Tibial artery (tissue), 4 donors: ENCODE data around the gene PCBP4.

Experiments
- DNase-seq, 2 donors: peaks; one replicate each; pipeline ENCODE4 v3.0.0-alpha.2; 2019
- H3K27ac ChIP-seq, 2 donors: fragments of 200-600 bp; sonication (generic) in 1 of 2; 1 replicate in 1 of 2; 2 replicates in 1 of 2; pipeline ENCODE4 v1.5.1; 2018 to 2019; ENCODE audit warnings: mild to moderate bottlenecking in 1 of 2
- H3K27me3 ChIP-seq, 2 donors: fragments of 200-600 bp; sonication (generic) in 1 of 2; one replicate each; pipeline versions ENCODE4 v1.5.1 to v1.6.0; 2016 to 2019
- H3K36me3 ChIP-seq, 3 donors: fragments of 200-600 bp; sonication (generic) in 2 of 3; one replicate each; pipeline ENCODE4 v1.5.1; 2016 to 2019; ENCODE audit warnings: mild to moderate bottlenecking in 2 of 3
- H3K4me1 ChIP-seq, 4 donors: fragments of 200-600 bp; sonication (generic) in 2 of 4; 1 replicate in 3 of 4; 2 replicates in 1 of 4; pipeline ENCODE4 v1.5.1; 2016 to 2019
- H3K4me3 ChIP-seq, 2 donors: fragments of 200-600 bp; sonication (generic) in 1 of 2; 1 replicate in 1 of 2; 2 replicates in 1 of 2; pipeline ENCODE4 v1.5.1; 2018 to 2019; ENCODE audit warnings: mild to moderate bottlenecking in 2 of 2
- H3K9me3 ChIP-seq, 3 donors: fragments of 200-600 bp; sonication (generic) in 1 of 3; one replicate each; pipeline ENCODE4 v1.5.1; 2016 to 2019
- intact Hi-C: fragments of 100-400 bp; cut with DNase I; formaldehyde crosslinking; loops from one replicate; pipeline ENCODE4 v1.15.0; 2023; ENCODE audit warnings: low total_unique reads
- TF ChIP-seq, protein P1 (sequence below), 2 experiments: fragments of 200-600 bp in 1 of 2; fragments of 450-650 bp in 1 of 2; IDR thresholded peaks; one replicate each; pipeline ENCODE4 v1.5.1; 2017 to 2019; ENCODE audit warnings: antibody characterized with exemption in 2 of 2, mild to moderate bottlenecking in 1 of 2, moderate library complexity in 1 of 2

The PCBP4 gene

DNA sequence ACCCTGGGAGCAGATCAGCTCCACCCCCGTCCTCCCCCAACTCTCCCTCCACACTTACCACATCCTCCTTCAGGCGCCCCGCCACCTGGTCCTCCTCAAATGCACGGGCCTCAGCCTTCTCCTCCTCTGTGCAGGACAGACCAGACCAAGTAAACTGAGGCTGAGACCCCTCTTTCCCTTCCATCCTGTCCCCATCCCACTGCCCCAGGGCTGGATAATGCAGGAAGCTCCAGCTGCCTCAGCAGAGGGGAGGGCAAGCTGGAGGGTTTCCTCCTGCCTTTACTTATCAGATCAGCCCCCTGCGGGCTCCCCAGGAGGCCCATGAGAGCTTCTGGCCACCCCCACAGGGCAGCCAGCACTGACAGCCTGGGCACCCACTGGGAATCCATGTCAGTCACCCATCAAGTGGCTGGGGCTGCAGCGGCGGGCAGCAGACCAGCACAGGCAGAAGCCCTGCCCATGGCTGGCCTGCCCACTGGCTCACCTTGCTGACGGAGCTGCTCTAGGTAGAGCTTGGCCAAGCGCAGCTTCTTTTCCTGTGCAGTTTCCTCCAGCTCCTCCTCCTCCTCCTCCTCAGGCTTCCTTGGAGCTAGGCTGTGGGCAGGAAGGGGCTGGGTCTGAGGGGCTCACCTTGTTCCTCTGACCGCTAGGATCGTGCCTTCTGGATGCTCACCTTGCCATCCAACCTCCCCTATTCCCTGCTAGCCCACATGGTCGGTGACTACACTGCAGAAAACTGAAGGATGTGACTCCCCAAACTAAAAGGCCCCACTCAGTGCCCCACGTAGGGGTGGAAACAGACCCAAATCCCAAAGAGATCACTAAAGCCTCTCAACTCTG is 29.4 kb downstream of the PCBP4 start:
- Histone ChIP-seq H3K27ac (no peak overlapping the region), H3K4me1 (peaks cover 0 to 26% (median 23%) of the 10 kb centered on the region in 4 donors), H3K4me3 (no peak overlapping the region), H3K27me3 (no peaks in the 10 kb centered on the region), H3K36me3 (peaks cover 45 to 59% (median 54%) of the 10 kb centered on the region in 3 donors), H3K9me3 (no peaks in the 10 kb centered on the region)
- TF ChIP-seq, protein P1, sequence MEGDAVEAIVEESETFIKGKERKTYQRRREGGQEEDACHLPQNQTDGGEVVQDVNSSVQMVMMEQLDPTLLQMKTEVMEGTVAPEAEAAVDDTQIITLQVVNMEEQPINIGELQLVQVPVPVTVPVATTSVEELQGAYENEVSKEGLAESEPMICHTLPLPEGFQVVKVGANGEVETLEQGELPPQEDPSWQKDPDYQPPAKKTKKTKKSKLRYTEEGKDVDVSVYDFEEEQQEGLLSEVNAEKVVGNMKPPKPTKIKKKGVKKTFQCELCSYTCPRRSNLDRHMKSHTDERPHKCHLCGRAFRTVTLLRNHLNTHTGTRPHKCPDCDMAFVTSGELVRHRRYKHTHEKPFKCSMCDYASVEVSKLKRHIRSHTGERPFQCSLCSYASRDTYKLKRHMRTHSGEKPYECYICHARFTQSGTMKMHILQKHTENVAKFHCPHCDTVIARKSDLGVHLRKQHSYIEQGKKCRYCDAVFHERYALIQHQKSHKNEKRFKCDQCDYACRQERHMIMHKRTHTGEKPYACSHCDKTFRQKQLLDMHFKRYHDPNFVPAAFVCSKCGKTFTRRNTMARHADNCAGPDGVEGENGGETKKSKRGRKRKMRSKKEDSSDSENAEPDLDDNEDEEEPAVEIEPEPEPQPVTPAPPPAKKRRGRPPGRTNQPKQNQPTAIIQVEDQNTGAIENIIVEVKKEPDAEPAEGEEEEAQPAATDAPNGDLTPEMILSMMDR (IDR thresholded peaks at IDR 0.05), result no peak
- intact Hi-C loops, result no loop called here
- DNase-seq, result peak in 1 of 2 donors; percentile 60

DNA sequence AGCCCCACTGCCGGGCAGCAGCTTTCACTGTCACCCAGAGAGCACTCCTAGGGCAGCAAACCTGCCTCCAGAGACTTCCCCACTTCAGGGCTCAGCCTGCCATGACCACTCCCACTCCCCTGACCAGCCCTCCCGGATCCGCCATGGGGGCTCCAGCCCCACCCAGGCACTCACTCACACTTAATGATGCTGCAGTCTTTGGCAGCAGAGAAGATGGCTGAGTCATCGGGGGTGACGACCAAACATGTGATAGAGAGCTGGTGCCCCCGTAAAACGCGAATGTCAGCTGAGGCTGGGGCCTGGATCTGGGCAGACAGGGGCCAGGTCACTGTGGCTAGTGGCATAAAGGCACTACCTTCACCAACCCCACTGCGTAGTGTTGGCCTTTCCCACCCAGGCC is 30.2 kb downstream of the PCBP4 start:
- intact Hi-C loops, result no loop called here
- TF ChIP-seq, protein P1 (IDR thresholded peaks at IDR 0.05), result no peak

DNA sequence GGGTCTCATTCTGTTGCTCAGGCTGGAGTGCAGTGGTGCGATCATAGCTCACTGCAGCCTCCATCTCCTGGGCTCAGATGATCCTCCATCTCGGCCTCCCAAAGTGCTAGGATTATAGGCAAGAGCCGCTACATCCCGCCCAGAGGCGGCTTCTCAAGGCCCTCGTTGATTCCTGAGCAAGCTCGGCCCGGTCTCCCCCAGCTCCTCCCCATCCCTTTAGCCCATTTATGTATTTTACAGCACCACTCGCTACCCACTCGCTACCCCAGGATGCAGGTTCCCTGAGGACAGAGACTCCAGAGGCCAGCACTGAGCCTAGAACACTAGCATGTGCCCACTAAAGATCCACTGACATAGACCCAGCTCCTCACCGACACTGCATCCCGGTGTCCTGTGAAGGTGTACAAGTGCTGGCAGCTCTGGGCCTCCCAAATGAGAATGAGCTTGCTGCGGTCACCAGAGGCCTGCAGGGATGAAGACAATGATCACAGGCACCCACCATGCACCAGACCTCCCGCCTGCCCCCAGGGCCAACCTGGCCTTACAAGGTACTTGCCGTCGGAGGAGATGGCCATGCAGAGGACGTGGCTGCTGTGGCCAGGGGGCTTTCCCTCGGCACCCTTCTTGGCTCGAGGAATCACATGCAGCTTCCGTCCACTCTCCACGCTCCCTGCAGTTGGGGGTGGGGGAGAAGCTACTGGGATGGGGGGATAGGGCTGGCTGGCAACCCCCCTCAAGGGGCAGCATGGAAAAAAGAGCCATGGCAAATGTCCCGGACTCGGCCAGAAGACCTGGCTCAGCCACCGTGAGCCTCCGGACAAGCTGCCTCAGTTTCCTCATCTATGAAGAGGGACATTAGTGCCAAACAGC is 31.1 kb downstream of the PCBP4 start:
- no peaks in the 10 kb centered on the region for H3K27me3 ChIP-seq
- intact Hi-C loops, result no loop called here
- no peak overlapping the region for H3K27ac ChIP-seq
- TF ChIP-seq, protein P1 (IDR thresholded peaks at IDR 0.05), result no peak
- DNase-seq, result peak in 1 of 2 donors; percentile 35
- peaks cover 45 to 76% (median 61%) of the 10 kb centered on the region in 3 donors for H3K36me3 ChIP-seq
- no peak overlapping the region for H3K4me3 ChIP-seq
- no peaks in the 10 kb centered on the region for H3K9me3 ChIP-seq
- H3K4me1 ChIP-seq, result peaks cover 0 to 14% (median 13%) of the 10 kb centered on the region in 4 donors

More for the DNA sequence above, 30.2 kb downstream of the PCBP4 start:
- Histone ChIP-seq H3K27me3 (no peaks in the 10 kb centered on the region), H3K36me3 (peaks cover 45 to 67% (median 61%) of the 10 kb centered on the region in 3 donors), H3K9me3 (no peaks in the 10 kb centered on the region), H3K27ac (no peak overlapping the region), H3K4me3 (no peak overlapping the region), H3K4me1 (peaks cover 0 to 19% (median 17%) of the 10 kb centered on the region in 4 donors)
- DNase-seq, result peak in 1 of 2 donors; percentile 43

DNA sequence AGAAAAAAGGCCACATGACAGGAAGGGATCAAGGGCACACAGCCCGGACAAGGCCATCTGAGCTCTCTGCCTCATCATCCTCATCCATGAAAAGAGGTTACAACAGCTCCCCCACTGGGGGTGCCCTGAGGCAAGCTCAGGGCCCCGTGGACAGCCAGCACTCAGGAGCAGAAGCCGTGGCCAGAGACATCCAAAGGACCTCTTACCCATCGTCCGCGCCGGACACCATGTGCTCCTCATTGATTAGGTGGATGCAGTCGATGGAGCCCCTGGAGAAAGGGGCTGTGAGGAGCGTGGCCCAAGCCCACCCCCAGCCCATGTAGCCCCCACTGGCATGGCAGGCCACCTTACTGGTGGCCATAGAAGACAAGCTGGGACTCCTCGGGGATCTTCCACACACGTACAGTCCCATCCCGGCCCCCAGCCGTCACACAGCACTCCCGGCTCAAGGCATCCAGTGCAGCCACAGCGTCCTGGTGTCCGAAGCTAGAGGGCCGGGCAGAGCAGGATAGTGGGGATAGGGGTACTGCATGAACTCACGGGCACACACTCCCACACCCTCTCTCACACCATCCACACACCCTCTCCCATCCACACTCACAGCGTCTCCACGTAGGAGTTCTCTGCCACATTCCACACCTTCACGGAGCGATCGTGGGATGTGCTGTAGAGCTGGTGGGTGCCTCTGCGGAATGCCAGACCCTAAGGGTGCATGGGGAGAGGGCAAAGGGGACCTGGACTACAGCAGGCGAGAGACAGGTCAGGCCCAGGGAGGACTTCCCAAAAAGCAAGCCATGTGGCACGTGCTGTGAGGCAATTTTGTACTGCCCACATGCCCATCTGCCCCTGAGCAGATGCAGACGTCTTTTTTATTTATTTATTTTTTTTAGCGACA is 32.0 kb downstream of the PCBP4 start:
- Histone ChIP-seq H3K36me3 (peaks cover 45 to 76% (median 61%) of the 10 kb centered on the region in 3 donors), H3K27me3 (no peaks in the 10 kb centered on the region), H3K27ac (no peak overlapping the region), H3K4me1 (peaks cover 0 to 6% (median 4%) of the 10 kb centered on the region in 4 donors), H3K4me3 (no peak overlapping the region), H3K9me3 (no peaks in the 10 kb centered on the region)
- peak in 1 of 2 donors; percentile 57 for DNase-seq
- TF ChIP-seq, protein P1 (IDR thresholded peaks at IDR 0.05), result no peak
- intact Hi-C loops, result no loop called here
